Measurements from ENCODE around the gene DIAPH1.

DIAPH1 gene

GRCh38 chr5:141636106-141636412, 17.3 kb upstream of the DIAPH1 start:
- Histone ChIP-seq H3K36me3 (ENCODE audit: insufficient read depth, low read length) (peaks cover 4% of the 10 kb centered on the region; the same call in 1 of the 2 replicates), H3K4me1 (ENCODE audit: insufficient read depth, low read length) (peaks cover 3% of the 10 kb centered on the region; the same call in 1 of the 2 replicates), H3K9ac (ENCODE audit: low read depth, low read length) (peak overlapping the region; percentile 97), H3K9me3 (ENCODE audit: control insufficient read depth, insufficient read depth, low read length) (no peaks in the 10 kb centered on the region)

- Histone ChIP-seq H3K9ac (ENCODE audit: low read depth, low read length) (peak overlapping the region; percentile 97), H3K36me3 (ENCODE audit: insufficient read depth, low read length) (peaks cover 3% of the 10 kb centered on the region; the same call in 1 of the 2 replicates), H3K4me1 (ENCODE audit: insufficient read depth, low read length) (peaks cover 3% of the 10 kb centered on the region; the same call in 1 of the 2 replicates), H3K9me3 (ENCODE audit: control insufficient read depth, insufficient read depth, low read length) (no peaks in the 10 kb centered on the region)
Observed at GRCh38 chr5:141635646-141636045, 16.8 kb upstream of the DIAPH1 start.

DNA sequence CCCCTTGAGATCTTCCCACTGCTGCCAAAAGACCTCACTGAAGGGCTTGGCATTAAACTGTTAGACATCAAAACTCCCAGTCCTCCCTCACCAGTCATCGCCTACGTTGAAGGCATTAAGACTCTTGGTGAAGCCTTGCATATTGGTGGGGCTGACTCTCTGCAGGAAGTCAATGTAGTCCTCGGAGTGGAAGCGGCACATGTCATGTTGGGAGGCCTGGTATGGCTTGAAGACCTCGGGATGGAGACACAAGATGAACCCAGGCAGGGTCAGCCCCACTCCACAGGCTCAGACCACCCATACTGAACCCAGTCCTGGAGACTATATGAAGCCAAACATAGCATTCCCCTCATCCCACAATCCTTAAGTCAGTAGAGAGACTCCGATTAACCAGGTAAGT, 15.9 kb upstream of the DIAPH1 start:
- H3K9ac ChIP-seq (ENCODE audit: low read depth, low read length) = no peak overlapping the region
- H3K4me1 ChIP-seq (ENCODE audit: insufficient read depth, low read length) = peaks cover 3% of the 10 kb centered on the region; the same call in 1 of the 2 replicates

GRCh38 chr5:141633871-141634561, 15.2 kb upstream of the DIAPH1 start:
- Histone ChIP-seq H3K9ac (ENCODE audit: low read depth, low read length) (no peak overlapping the region), H3K36me3 (ENCODE audit: insufficient read depth, low read length) (peaks cover 11% of the 10 kb centered on the region; the same call in 1 of the 2 replicates), H3K9me3 (ENCODE audit: control insufficient read depth, insufficient read depth, low read length) (no peaks in the 10 kb centered on the region), H3K4me1 (ENCODE audit: insufficient read depth, low read length) (peaks cover 3% of the 10 kb centered on the region; the same call in 1 of the 2 replicates)

More for the DNA sequence above, 15.9 kb upstream of the DIAPH1 start:
- no peaks in the 10 kb centered on the region for H3K9me3 ChIP-seq (ENCODE audit: control insufficient read depth, insufficient read depth, low read length)
- H3K36me3 ChIP-seq (ENCODE audit: insufficient read depth, low read length) = peaks cover 4% of the 10 kb centered on the region; the same call in 1 of the 2 replicates

GRCh38 chr5:141632650-141633049, 13.8 kb upstream of the DIAPH1 start:
- no peak overlapping the region for H3K9ac ChIP-seq (ENCODE audit: low read depth, low read length)
- no peaks in the 10 kb centered on the region for H3K9me3 ChIP-seq (ENCODE audit: control insufficient read depth, insufficient read depth, low read length)
- peaks cover 3% of the 10 kb centered on the region; the same call in 1 of the 2 replicates for H3K4me1 ChIP-seq (ENCODE audit: insufficient read depth, low read length)
- H3K36me3 ChIP-seq (ENCODE audit: insufficient read depth, low read length) = peaks cover 22% of the 10 kb centered on the region

- Histone ChIP-seq H3K4me1 (ENCODE audit: insufficient read depth, low read length) (no peaks in the 10 kb centered on the region), H3K36me3 (ENCODE audit: insufficient read depth, low read length) (peaks cover 30% of the 10 kb centered on the region), H3K9ac (ENCODE audit: low read depth, low read length) (no peak overlapping the region), H3K9me3 (ENCODE audit: control insufficient read depth, insufficient read depth, low read length) (no peaks in the 10 kb centered on the region)
Observed at GRCh38 chr5:141630570-141631140, 11.9 kb upstream of the DIAPH1 start.

DNA sequence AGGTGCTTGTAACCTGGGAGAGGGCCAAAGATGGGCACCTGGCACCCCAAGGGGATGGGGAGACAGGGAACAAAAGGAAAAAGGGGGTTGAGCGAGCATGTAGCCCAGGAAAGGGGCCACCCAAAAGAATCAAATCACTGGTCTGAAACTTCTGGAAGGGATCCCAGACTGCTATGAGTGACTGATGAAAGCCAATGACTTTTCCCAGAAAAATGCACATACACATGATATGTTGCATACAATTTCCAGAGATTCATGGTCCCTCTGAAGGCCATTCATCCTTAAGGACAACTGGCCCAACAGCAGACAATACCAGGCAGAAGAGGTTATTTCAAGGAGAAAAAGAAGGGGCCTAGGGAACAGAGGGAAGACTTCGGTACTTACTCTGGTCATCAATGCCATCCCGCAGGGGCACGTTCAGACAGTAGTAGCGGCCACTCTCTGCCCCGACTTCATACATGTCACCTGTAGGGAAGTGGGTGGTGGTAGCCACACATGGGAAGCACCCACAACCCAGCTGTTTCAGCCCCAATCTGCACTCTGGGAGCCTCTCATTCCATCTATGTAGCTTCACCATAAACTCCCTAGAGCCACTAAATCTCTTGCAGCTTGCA, 9.5 kb upstream of the DIAPH1 start:
- Histone ChIP-seq H3K36me3 (ENCODE audit: insufficient read depth, low read length) (peaks cover 35% of the 10 kb centered on the region), H3K9ac (ENCODE audit: low read depth, low read length) (no peak overlapping the region), H3K4me1 (ENCODE audit: insufficient read depth, low read length) (peaks cover 8% of the 10 kb centered on the region), H3K9me3 (ENCODE audit: control insufficient read depth, insufficient read depth, low read length) (no peaks in the 10 kb centered on the region)

- H3K36me3 ChIP-seq (ENCODE audit: insufficient read depth, low read length) = peaks cover 20% of the 10 kb centered on the region
- H3K4me1 ChIP-seq (ENCODE audit: insufficient read depth, low read length) = peaks cover 12% of the 10 kb centered on the region
- H3K9me3 ChIP-seq (ENCODE audit: control insufficient read depth, insufficient read depth, low read length) = no peaks in the 10 kb centered on the region
- no peak overlapping the region for H3K9ac ChIP-seq (ENCODE audit: low read depth, low read length)
Observed at GRCh38 chr5:141623611-141624010, 4.8 kb upstream of the DIAPH1 start.

DNA sequence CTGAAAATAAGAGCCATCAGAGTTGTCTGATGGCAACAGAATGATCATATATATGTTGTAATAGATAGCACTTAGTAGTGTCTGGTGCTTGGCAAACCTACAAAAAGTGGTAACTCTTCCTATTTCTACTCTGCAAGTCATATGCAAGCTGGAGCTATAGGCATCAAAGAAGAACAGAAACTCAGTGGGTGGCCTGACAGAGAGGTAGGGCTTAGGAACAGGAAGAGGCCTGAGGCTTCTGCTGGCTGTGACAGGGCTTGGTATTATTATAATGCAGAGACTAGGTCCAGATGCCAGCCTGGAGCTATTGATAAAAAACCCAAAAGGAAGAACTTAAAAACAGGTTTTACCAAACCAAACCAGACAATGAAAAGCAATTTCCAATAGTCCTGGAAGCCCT, 4.4 kb upstream of the DIAPH1 start:
- peaks cover 12% of the 10 kb centered on the region for H3K4me1 ChIP-seq (ENCODE audit: insufficient read depth, low read length)
- H3K36me3 ChIP-seq (ENCODE audit: insufficient read depth, low read length) = peaks cover 19% of the 10 kb centered on the region
- H3K9me3 ChIP-seq (ENCODE audit: control insufficient read depth, insufficient read depth, low read length) = no peaks in the 10 kb centered on the region
- H3K9ac ChIP-seq (ENCODE audit: low read depth, low read length) = no peak overlapping the region

DNA sequence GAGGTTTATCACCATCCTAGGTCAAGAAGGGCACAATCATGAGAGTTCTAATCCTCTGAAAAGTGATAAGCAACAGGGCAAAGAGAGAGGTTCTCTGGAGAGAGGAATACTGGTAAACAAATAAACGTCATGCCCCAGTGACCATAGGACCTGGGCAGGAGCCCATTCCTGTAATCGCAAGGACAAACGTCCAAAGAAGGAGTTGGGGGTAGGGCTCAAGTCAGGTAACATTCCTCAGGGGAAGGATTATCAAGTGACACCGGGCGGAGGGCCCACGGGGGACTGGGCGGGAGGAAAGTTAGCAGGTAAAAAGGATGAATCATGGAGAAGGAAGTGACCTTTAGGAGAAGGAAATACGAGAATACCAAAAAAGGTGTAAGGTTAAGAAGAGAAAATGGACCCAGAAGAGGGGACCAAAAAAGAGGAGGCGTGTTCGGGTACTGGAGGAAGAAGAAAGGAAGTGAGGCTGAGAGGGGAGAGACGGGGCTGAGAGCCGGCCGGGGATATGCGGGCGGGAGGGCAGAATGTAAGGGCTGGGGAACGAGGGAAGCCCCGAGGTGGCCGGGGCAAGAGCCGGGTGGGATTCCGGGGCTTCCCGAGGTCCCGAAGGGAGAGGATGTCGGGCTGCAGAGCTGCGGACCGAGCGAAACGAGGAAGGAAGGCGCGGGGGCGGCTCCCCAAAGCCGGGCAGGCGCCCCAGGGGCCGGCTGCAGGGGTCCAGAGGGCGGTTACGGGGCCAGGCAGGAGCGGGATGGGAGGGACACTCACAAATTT, 583 bp downstream of the DIAPH1 start:
- Histone ChIP-seq H3K4me1 (ENCODE audit: insufficient read depth, low read length) (peaks cover 21% of the 10 kb centered on the region), H3K36me3 (ENCODE audit: insufficient read depth, low read length) (peaks cover 6% of the 10 kb centered on the region), H3K9ac (ENCODE audit: low read depth, low read length) (peak overlapping the region; percentile 98), H3K9me3 (ENCODE audit: control insufficient read depth, insufficient read depth, low read length) (no peaks in the 10 kb centered on the region)

- peaks cover 6% of the 10 kb centered on the region for H3K36me3 ChIP-seq (ENCODE audit: insufficient read depth, low read length)
- H3K9ac ChIP-seq (ENCODE audit: low read depth, low read length) = peak overlapping the region; percentile 98
- H3K4me1 ChIP-seq (ENCODE audit: insufficient read depth, low read length) = peaks cover 22% of the 10 kb centered on the region
Observed at GRCh38 chr5:141617682-141618029, 1.1 kb downstream of the DIAPH1 start.

GRCh38 chr5:141617128-141617527, 1.7 kb downstream of the DIAPH1 start:
- peaks cover 6% of the 10 kb centered on the region; the same call in 1 of the 2 replicates for H3K36me3 ChIP-seq (ENCODE audit: insufficient read depth, low read length)
- no peaks in the 10 kb centered on the region for H3K9me3 ChIP-seq (ENCODE audit: control insufficient read depth, insufficient read depth, low read length)
- H3K4me1 ChIP-seq (ENCODE audit: insufficient read depth, low read length) = peaks cover 22% of the 10 kb centered on the region
- peak overlapping the region; percentile 98; the same call in 1 of the 2 replicates for H3K9ac ChIP-seq (ENCODE audit: low read depth, low read length)

More at GRCh38 chr5:141617682-141618029, 1.1 kb downstream of the DIAPH1 start:
- H3K9me3 ChIP-seq (ENCODE audit: control insufficient read depth, insufficient read depth, low read length) = no peaks in the 10 kb centered on the region

- Histone ChIP-seq H3K9ac (ENCODE audit: low read depth, low read length) (no peak overlapping the region), H3K4me1 (ENCODE audit: insufficient read depth, low read length) (peaks cover 25% of the 10 kb centered on the region), H3K36me3 (ENCODE audit: insufficient read depth, low read length) (peaks cover 6% of the 10 kb centered on the region; the same call in 1 of the 2 replicates), H3K9me3 (ENCODE audit: control insufficient read depth, insufficient read depth, low read length) (no peaks in the 10 kb centered on the region)
Observed at GRCh38 chr5:141615991-141616720, 2.6 kb downstream of the DIAPH1 start.

GRCh38 chr5:141613344-141613743, 5.5 kb downstream of the DIAPH1 start:
- H3K36me3 ChIP-seq (ENCODE audit: insufficient read depth, low read length) = peaks cover 6% of the 10 kb centered on the region; the same call in 1 of the 2 replicates
- H3K9me3 ChIP-seq (ENCODE audit: control insufficient read depth, insufficient read depth, low read length) = no peaks in the 10 kb centered on the region
- H3K9ac ChIP-seq (ENCODE audit: low read depth, low read length) = no peak overlapping the region
- peaks cover 28% of the 10 kb centered on the region for H3K4me1 ChIP-seq (ENCODE audit: insufficient read depth, low read length)

Measured in ES-I3 (cell line).